HG02973 (cell line): ENCODE measurements around the gene ATF3.
A peak's percentile ranks its signal among the peaks of the same experiment; 100 is the strongest.
"Not testable (repeated sequence)": the region's sequence is repeated elsewhere in the genome, so short reads cannot be mapped to it uniquely, and the experiment has no call there.

Experiments used
- ATAC-seq: cut with Tn5 transposase; IDR thresholded peaks from one replicate; pipeline ENCODE4 v1.9.1; 2021; ENCODE audit warnings: moderate library complexity; ENCODE audit not compliant: unreplicated experiment

ATF3 gene

GRCh38 chr1:212649020-212649419 lies 40.5 kb downstream of the ATF3 start:
- no peak for ATAC-seq

GRCh38 chr1:212650228-212650627 lies 41.7 kb downstream of the ATF3 start:
- ATAC-seq: no peak

GRCh38 chr1:212651521-212651920 lies 43.0 kb downstream of the ATF3 start:
- no peak for ATAC-seq

GRCh38 chr1:212651977-212652376 lies 43.4 kb downstream of the ATF3 start:
- ATAC-seq: no peak

- ATAC-seq: no peak
Observed at GRCh38 chr1:212652609-212653008, 44.0 kb downstream of the ATF3 start.

- no peak for ATAC-seq
Observed at GRCh38 chr1:212655668-212656440, 47.3 kb downstream of the ATF3 start.

GRCh38 chr1:212656730-212657129 lies 48.2 kb downstream of the ATF3 start:
- no peak for ATAC-seq

GRCh38 chr1:212658250-212658649 lies 49.7 kb downstream of the ATF3 start:
- ATAC-seq: not testable (repeated sequence)

GRCh38 chr1:212664409-212665199 lies 56.0 kb downstream of the ATF3 start:
- ATAC-seq: no peak

GRCh38 chr1:212665241-212666115 lies 56.9 kb downstream of the ATF3 start:
- peak; percentile 92 for ATAC-seq

GRCh38 chr1:212666116-212666775 lies 57.7 kb downstream of the ATF3 start:
- ATAC-seq: no peak

GRCh38 chr1:212667223-212668139 lies 58.9 kb downstream of the ATF3 start:
- ATAC-seq: no peak

GRCh38 chr1:212668477-212668876 lies 59.9 kb downstream of the ATF3 start:
- no peak for ATAC-seq

- no peak for ATAC-seq
Observed at GRCh38 chr1:212669102-212669501, 60.5 kb downstream of the ATF3 start.

- no peak for ATAC-seq
Observed at GRCh38 chr1:212669600-212669999, 61.0 kb downstream of the ATF3 start.

GRCh38 chr1:212670301-212670700 lies 61.7 kb downstream of the ATF3 start:
- no peak for ATAC-seq
